Memory B cell (primary cell): ENCODE results near the gene ZDHHC4.
A peak's percentile ranks its signal among the peaks of the same experiment; 100 is the strongest.
"Not testable (repeated sequence)": the region's sequence is repeated elsewhere in the genome, so short reads cannot be mapped to it uniquely, and the experiment has no call there.

Experiments
- ATAC-seq: fragments of 150-1000 bp; cut with Tn5 transposase; 2 replicates; pipeline ENCODE4 v1.10.0; 2021; ENCODE audit warnings: low read depth, mild to moderate bottlenecking, moderate library complexity
- DNase-seq, 2 donors: peaks; one replicate each; pipeline ENCODE4 v3.0.0; 2022; ENCODE audit warnings: low spot score in 2 of 2
- H3K27ac Mint-ChIP-seq: one replicate; pipeline ENCODE4 v1.8.0; 2022; ENCODE audit warnings: mild to moderate bottlenecking, moderate library complexity, mixed read lengths
- H3K27me3 Mint-ChIP-seq: one replicate; pipeline ENCODE4 v1.8.0; 2022; ENCODE audit warnings: mixed read lengths
- H3K36me3 Mint-ChIP-seq: one replicate; pipeline ENCODE4 v1.8.0; 2022; ENCODE audit warnings: mild to moderate bottlenecking, mixed read lengths
- H3K4me1 Mint-ChIP-seq: one replicate; pipeline ENCODE4 v1.8.0; 2022; ENCODE audit warnings: mixed read lengths
- H3K4me3 Mint-ChIP-seq: one replicate; pipeline ENCODE4 v1.8.0; 2022; ENCODE audit warnings: mild to moderate bottlenecking, moderate library complexity, mixed read lengths
- H3K9me3 Mint-ChIP-seq: one replicate; pipeline ENCODE4 v1.8.0; 2022; ENCODE audit warnings: mixed read lengths

ZDHHC4 gene

DNA sequence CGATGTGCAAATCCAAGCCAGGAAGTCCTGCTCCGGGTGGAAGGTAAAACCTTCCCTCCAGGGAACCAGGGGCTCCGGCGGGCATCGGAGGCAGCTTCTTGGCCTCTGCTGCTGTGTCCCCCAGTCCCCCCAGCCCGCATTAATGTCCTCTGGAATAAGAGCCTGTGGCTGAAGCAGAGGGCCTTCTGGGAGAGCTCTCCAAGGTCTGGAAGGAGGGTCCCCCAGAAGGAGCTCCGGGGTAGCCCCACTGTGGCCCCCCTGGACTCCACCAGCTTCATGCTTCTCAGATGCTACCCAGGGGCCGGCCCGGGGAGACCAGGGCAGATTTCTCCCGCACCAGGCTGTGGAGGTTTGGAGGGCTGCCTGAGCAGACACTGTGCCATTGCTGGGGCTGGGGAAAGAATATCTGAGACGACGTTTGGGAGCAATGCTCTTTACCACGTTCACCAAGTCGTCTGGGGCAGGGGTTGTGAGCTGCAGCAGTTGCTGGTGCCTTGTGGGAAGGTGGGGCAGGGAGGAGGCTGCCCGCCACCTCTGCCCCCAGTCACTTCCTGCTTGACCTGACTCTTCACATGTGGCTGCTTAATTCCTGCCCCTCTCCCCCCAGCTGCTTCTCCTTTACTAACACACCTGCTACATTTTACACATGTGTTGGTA is 46.5 kb downstream of the ZDHHC4 start:
- H3K4me1 Mint-ChIP-seq = peaks cover 31% of the 10 kb centered on the region

DNA sequence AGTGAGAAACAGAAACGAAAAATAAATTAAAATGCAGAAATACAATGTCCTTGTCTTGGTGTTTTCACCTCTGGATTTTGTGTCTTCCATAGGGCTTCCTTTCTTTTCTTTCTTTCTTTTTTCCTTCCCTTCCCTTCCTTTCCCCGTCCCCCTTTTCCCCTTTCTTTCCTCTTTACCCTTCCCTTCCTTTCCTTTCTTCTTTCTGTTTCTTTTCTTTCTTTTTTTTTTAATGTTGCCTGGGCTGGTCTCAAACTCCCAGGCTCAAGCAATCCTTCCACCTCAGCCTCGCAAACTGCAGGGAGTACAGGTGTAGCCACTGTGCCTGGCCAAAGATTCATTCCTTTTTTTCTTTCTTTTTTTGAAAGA is 47.0 kb downstream of the ZDHHC4 start:
- H3K9me3 Mint-ChIP-seq = no peaks in the 10 kb centered on the region
- ATAC-seq (no peak), DNase-seq (no peak)
- H3K27me3 Mint-ChIP-seq = no peaks in the 10 kb centered on the region
- peak overlapping the region; percentile 83 for H3K4me3 Mint-ChIP-seq
- peak overlapping the region; percentile 89 for H3K27ac Mint-ChIP-seq
- H3K4me1 Mint-ChIP-seq = peaks cover 31% of the 10 kb centered on the region
- H3K36me3 Mint-ChIP-seq = peaks cover 11% of the 10 kb centered on the region

More for the DNA sequence above, 46.5 kb downstream of the ZDHHC4 start:
- Mint-ChIP-seq H3K27me3 (no peaks in the 10 kb centered on the region), H3K4me3 (peak overlapping the region; percentile 83), H3K9me3 (no peaks in the 10 kb centered on the region), H3K27ac (peak overlapping the region; percentile 89), H3K36me3 (peaks cover 11% of the 10 kb centered on the region)
- ATAC-seq = peak; percentile 81
- DNase-seq = no peak

- Mint-ChIP-seq H3K36me3 (peaks cover 4% of the 10 kb centered on the region), H3K27ac (no peak overlapping the region), H3K27me3 (no peaks in the 10 kb centered on the region), H3K4me1 (peaks cover 9% of the 10 kb centered on the region), H3K4me3 (no peak overlapping the region), H3K9me3 (no peaks in the 10 kb centered on the region)
- no peak for DNase-seq
- ATAC-seq = no peak
Observed at GRCh38 chr7:6628045-6628444, 50.8 kb downstream of the ZDHHC4 start.

GRCh38 chr7:6630007-6630849 is 53.0 kb downstream of the ZDHHC4 start:
- Mint-ChIP-seq H3K27me3 (no peaks in the 10 kb centered on the region), H3K36me3 (no peaks in the 10 kb centered on the region), H3K4me1 (peaks cover 3% of the 10 kb centered on the region), H3K27ac (peak overlapping the region; percentile 15), H3K4me3 (no peak overlapping the region), H3K9me3 (peaks cover 1% of the 10 kb centered on the region)
- ATAC-seq (no peak), DNase-seq (no peak)

DNA sequence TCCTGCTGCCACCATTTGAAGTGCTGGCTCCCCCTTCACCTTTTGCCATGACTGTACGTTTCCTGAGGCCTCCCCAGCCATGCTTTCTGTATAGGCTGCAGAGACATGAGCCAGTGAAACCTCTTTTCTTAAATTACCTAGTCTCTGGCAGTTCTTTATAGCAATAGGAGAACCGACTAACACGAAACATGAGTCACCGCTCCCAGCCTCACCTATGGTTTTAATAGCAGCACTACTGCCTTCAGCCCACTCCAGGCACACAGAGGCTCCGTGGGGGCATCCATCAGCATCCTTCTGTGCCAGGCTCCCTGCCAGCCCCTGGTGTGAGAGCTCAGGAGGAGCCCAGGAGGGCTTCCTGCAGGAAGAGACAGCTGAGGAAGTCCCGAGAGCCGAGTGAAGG is 54.4 kb downstream of the ZDHHC4 start:
- Mint-ChIP-seq H3K9me3 (peaks cover 1% of the 10 kb centered on the region), H3K36me3 (no peaks in the 10 kb centered on the region), H3K27ac (no peak overlapping the region), H3K27me3 (no peaks in the 10 kb centered on the region), H3K4me1 (peaks cover 7% of the 10 kb centered on the region), H3K4me3 (no peak overlapping the region)
- DNase-seq (no peak), ATAC-seq (no peak)

DNA sequence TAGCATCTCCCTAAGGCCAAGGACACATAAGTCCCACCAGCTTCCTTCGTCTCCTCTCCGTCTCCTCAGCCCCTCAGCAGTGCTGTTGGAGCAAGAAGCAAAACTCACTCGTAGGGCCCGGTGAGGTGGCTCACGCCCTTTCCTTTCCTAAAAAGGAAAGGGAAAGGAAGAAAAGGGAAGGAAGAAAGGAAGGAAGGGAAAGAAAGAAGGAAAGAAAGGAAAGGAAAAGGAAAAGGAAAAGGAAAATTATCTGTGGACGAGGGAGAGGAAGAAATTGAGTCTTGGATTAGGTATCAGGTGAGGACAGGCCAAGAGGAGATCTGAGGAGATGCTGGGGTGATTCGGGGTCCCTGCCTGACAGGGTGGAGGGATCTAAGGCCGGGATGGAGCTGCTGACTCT is 56.8 kb downstream of the ZDHHC4 start:
- Mint-ChIP-seq H3K36me3 (no peaks in the 10 kb centered on the region), H3K27ac (no peak overlapping the region), H3K27me3 (no peaks in the 10 kb centered on the region), H3K4me3 (peak overlapping the region; percentile 45), H3K9me3 (peaks cover 1% of the 10 kb centered on the region), H3K4me1 (peaks cover 16% of the 10 kb centered on the region)
- DNase-seq (no peak), ATAC-seq (no peak)

GRCh38 chr7:6634971-6635370 is 57.7 kb downstream of the ZDHHC4 start:
- H3K27ac Mint-ChIP-seq = peak overlapping the region; percentile 62
- H3K4me1 Mint-ChIP-seq = peaks cover 19% of the 10 kb centered on the region
- not testable (repeated sequence) for H3K9me3 Mint-ChIP-seq, H3K36me3 Mint-ChIP-seq, H3K27me3 Mint-ChIP-seq, H3K4me3 Mint-ChIP-seq
- DNase-seq (peak in 1 of 2 donors; percentile 21), ATAC-seq (peak; percentile 1)

- Mint-ChIP-seq H3K9me3 (peaks cover 1% of the 10 kb centered on the region), H3K4me1 (peaks cover 25% of the 10 kb centered on the region), H3K27ac (peak within 1 kb of the TSS; percentile 93), H3K36me3 (peaks cover 11% of the 10 kb centered on the region), H3K4me3 (peak within 1 kb of the TSS; percentile 84), H3K27me3 (no peaks in the 10 kb centered on the region)
- peak; percentile 73 to 78 for DNase-seq
- ATAC-seq = peak; percentile 76
Observed at GRCh38 chr7:6636741-6637543, 59.7 kb downstream of the ZDHHC4 start, which contains the start of gene ZNF316. Gene ZNF316 (plus strand): TSS chr7:6637318. CDS start chr7:6642410, 5,092 bp downstream.

DNA sequence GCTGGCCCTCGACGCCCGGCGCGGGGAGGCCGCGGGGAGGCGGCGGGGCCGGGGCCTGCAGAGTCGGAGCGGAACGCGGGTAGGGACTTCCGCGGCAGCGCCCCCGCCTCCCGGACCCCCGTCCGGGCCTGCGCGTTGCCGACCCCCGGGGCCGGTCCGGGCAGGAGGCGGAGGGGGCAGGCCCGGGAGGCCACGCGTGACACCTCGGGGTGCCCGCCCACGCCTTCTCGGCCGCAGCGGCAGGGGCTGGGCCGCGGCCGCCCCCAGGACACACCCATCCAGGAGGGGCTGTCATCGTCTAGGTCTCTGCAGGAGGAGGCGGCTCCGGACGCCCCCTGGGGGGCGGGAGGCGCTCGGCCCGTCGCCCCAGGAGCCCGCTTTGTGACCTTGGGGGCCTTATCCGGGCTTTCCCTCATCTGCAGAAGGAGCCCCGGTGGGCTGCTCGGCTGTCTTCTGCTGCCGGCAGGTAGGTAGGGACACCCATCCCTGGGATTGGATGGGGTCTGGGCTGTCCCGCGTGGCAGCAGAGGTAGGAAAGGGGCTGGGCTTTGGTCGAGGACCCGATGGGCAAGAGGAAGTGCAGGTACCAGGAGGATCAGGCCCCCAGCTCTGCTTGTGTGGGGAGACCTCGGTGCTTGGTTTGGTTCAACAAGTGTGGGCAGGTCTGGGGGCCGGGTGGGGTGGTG is 60.4 kb downstream of the ZDHHC4 start:
- peak; percentile 63 to 64 for DNase-seq
- peaks cover 26% of the 10 kb centered on the region for H3K4me1 Mint-ChIP-seq
- H3K4me3 Mint-ChIP-seq = peak overlapping the region; percentile 84
- H3K27ac Mint-ChIP-seq = peak overlapping the region; percentile 93
- H3K9me3 Mint-ChIP-seq = peaks cover 1% of the 10 kb centered on the region
- peak; percentile 78 for ATAC-seq
- H3K36me3 Mint-ChIP-seq = peaks cover 18% of the 10 kb centered on the region
- H3K27me3 Mint-ChIP-seq = no peaks in the 10 kb centered on the region
